ENCODE measurements around the gene YIF1B.
"Not testable (repeated sequence)": the region's sequence is repeated elsewhere in the genome, so short reads cannot be mapped to it uniquely, and the experiment has no call there.

YIF1B gene, protein sequence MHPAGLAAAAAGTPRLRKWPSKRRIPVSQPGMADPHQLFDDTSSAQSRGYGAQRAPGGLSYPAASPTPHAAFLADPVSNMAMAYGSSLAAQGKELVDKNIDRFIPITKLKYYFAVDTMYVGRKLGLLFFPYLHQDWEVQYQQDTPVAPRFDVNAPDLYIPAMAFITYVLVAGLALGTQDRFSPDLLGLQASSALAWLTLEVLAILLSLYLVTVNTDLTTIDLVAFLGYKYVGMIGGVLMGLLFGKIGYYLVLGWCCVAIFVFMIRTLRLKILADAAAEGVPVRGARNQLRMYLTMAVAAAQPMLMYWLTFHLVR

DNA sequence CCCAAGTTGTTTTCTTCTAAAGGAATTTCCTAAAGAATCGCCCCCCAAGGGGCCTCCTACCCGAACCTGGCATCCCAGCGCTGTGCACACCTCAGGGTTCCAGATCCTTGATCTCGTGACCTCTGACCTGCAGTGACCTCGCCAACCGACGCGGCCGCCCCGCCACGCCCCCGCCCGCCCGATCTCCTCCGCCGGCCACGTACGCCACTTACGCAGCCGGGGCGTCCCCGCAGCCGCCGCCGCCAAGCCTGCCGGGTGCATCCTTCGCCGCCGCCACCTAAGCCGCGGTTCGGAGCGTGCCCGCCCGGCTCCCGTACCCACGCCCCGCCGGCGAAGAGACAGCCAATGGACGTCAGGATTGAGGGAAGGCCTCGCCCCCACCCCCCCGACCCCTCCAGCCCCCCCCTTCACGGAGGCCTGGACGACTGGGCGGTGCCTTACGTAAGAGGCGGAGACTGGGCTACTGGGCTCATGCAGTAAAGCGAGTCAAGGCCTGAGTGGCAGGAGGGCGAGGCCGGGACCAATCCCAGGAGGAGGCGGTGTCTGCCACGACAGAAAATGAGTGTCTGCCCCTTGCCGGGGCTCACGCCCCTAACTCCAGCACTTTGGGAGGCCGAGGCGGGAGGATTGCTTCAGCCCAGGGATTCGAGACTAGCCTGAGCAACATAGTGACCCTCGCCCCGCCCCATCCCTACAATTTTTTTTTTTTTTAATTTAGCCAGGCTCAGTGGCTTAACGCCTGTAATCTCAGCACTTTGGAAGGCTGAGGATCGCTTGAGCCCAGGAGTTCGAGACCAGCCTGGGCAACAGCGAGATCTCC is at the start of gene YIF1B:
Gene YIF1B (minus strand): TSS at position 291 of the 820 bp plus-strand sequence. CDS start 30 bp downstream, at position 261.
- Mint-ChIP-seq H3K9me3 (peaks cover 2% of the 10 kb centered on the region), H3K4me3 (peak within 1 kb of the TSS; percentile 95), H3K4me1 (peaks cover 34% of the 10 kb centered on the region), H3K27ac (peak within 1 kb of the TSS; percentile 94), H3K27me3 (no peaks in the 10 kb centered on the region), H3K36me3 (no peaks in the 10 kb centered on the region)
- DNase-seq (ENCODE audit: low spot score in 2 of 2) = peak; percentile 92 to 93
- ATAC-seq (ENCODE audit: low read depth) = peak; percentile 81

DNA sequence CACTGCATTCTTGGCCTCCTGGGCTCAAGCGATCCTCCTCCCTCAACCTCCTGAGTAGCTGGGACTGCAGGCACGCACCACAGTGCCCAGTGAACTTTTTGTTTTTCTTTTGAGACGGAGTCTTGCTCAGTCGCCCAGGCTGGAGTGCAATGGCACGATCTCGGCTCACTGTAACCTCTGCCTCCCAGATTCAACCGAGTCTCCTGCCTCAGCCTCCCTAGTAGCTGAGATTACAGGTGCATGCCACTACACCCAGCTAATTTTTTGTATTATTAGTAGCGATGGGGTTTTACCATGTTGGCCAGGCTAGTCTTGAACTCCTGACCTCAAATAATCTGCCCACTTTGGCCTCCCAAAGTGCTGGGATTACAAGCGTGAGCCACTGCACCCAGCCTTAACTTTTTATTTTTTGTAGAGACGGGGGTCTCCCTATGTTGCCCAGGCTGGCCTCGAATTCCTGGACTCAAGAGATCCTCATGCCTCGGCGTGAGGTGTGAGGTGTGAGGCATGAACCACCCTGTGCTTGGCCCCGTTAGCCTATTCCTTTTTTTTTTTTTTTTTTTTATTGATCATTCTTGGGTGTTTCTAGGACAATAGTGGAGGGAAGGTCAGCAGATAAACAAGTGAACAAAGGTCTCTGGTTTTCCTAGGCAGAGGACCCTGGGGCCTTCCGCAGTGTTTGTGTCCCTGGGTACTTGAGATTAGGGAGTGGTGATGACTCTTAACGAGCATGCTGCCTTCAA is 47.4 kb upstream of the YIF1B start:
- DNase-seq (ENCODE audit: low spot score in 2 of 2); H3K9me3 Mint-ChIP-seq; H3K36me3 Mint-ChIP-seq; ATAC-seq (ENCODE audit: low read depth); H3K27ac Mint-ChIP-seq: not testable (repeated sequence)
- peaks cover 14% of the 10 kb centered on the region for H3K27me3 Mint-ChIP-seq
- H3K4me3 Mint-ChIP-seq = peak overlapping the region; percentile 47
- peaks cover 11% of the 10 kb centered on the region for H3K4me1 Mint-ChIP-seq

DNA sequence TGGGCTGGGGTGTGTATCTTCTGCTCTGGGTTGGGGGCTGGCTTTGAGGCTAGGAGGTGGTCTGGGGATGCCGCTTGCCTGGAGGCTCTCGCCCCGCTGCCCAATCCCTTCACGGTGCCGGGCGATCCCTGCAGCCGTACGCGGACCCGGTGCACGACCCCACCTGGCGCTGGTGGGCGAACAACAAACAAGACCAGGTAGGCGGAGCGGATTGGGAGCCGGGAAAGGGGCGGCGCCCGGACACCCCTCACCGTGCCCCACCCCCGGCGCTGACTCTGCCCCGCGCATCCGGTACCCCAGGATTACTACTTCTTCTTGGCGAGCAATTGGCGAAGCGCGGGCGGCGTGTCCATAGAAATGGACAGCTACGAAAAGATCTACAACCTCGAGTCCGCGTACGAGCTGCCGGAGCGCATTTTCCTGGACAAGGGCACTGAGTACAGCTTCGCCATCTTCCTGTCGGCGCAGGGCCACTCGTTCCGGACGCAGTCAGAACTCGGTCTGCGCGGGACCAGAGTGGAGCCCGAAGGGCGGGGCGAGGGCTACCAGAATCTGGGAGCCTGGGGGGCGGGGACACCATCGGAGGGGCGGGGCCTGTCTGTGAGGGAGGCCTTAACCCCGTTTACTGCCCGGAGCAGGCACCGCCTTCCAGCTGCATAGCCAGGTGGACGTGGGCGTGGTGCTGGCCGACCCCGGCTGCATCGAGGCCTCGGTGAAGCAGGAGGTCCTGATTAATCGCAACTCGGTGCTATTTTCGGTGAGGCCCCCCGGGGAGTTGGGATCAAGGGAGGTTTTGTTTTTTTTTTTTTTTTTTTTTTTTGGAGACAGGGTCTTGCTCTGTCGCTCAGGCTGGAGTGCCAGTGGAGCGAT is 46.6 kb upstream of the YIF1B start:
- no peak overlapping the region for H3K27ac Mint-ChIP-seq
- peak; percentile 49 for ATAC-seq (ENCODE audit: low read depth)
- H3K4me3 Mint-ChIP-seq = peak overlapping the region; percentile 75
- no peaks in the 10 kb centered on the region for H3K9me3 Mint-ChIP-seq
- peak in 1 of 2 donors; percentile 47 for DNase-seq (ENCODE audit: low spot score in 2 of 2)
- H3K36me3 Mint-ChIP-seq = no peaks in the 10 kb centered on the region
- peaks cover 13% of the 10 kb centered on the region for H3K27me3 Mint-ChIP-seq
- peaks cover 11% of the 10 kb centered on the region for H3K4me1 Mint-ChIP-seq

DNA sequence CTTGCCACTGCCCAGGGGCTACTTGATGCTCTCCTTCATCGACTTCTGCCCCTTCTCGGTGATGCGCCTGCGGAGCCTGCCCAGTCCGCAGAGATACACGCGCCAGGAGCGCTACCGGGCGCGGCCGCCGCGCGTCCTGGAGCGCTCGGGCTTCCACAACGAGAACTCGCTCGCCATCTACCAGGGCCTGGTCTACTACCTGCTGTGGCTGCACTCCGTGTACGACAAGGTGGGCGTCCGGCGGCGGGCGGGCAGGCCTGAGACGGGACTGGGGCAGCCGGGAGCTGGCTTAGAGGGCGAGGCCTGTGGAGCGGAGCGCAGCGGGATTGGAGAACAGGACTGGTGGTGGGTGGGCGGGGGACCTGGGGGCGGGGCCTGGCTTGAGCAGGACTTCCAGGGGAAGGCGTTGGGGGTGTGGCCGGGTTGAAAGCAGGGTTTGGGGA is 45.9 kb upstream of the YIF1B start:
- Mint-ChIP-seq H3K4me3 (peak overlapping the region; percentile 75), H3K4me1 (peaks cover 11% of the 10 kb centered on the region), H3K9me3 (no peaks in the 10 kb centered on the region)

DNA sequence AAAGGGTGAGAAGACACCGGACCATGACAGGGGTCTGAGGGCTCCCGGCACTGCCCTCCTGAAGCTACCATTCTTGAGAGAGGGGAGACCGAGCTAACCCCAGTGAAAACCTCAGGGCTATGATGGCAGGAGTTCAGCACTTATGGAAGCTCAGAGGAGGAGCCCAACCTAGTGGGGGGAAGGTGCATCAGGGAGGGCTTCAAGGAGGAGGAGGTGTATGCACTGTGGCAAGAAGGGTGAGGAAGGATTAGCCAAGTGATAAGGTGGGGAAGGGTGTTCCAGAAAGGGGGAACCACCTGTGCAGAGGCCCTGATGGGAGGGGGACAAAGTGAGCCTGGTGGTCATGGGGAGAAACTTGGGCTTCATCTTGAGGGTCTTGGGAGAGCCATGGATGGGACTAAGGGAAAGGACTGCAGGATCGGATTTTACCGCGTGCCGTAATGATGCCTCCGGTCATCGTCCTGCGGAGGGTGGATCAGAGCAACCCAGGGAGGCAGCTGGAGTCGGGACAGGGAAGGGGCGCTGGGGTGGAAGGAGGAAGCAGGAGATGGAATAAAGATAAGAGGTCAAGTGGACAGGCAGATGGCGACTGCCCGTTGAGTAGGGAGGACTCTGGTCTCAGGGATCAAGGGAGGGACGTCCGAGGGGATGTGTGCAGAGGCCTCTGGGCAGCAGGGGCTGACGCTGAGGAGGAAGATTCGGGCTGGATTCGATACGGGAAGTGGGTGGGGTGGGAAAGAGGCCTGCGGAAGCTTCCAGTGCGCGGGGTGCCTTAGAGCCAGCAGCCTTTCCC is 45.3 kb upstream of the YIF1B start:
- Mint-ChIP-seq H3K4me1 (peaks cover 11% of the 10 kb centered on the region), H3K36me3 (no peaks in the 10 kb centered on the region), H3K27me3 (peaks cover 13% of the 10 kb centered on the region), H3K9me3 (no peaks in the 10 kb centered on the region), H3K27ac (peak overlapping the region; percentile 22), H3K4me3 (peak overlapping the region; percentile 75)
- no peak for ATAC-seq (ENCODE audit: low read depth)
- DNase-seq (ENCODE audit: low spot score in 2 of 2) = no peak

More for the DNA sequence above, 45.9 kb upstream of the YIF1B start:
- Mint-ChIP-seq H3K36me3 (no peaks in the 10 kb centered on the region), H3K27me3 (peaks cover 13% of the 10 kb centered on the region), H3K27ac (no peak overlapping the region)
- DNase-seq (ENCODE audit: low spot score in 2 of 2) (peak; percentile 45 to 56), ATAC-seq (ENCODE audit: low read depth) (peak; percentile 81)

DNA sequence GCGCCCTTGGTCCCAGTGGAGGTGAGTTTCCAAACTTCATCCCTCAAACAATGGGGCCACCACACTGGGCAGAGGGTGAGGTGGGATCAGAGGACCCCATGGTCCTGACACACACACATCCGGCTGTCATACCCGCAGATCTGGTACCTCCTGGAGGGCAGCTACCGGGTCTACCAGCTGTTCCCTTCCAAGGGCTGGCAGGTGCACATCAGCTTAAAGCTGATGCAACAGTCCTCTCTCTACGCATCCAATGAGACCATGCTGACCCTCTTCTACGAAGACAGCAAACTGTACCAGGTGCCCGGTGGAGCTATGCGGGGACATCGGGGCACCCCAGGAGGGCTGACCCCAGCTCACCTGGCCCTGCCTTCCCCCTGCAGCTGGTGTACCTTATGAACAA is 44.6 kb upstream of the YIF1B start:
- Mint-ChIP-seq H3K9me3 (no peaks in the 10 kb centered on the region), H3K4me3 (peak overlapping the region; percentile 75), H3K36me3 (no peaks in the 10 kb centered on the region), H3K4me1 (peaks cover 11% of the 10 kb centered on the region), H3K27me3 (peaks cover 14% of the 10 kb centered on the region), H3K27ac (no peak overlapping the region)
- ATAC-seq (ENCODE audit: low read depth) (no peak), DNase-seq (ENCODE audit: low spot score in 2 of 2) (no peak)

DNA sequence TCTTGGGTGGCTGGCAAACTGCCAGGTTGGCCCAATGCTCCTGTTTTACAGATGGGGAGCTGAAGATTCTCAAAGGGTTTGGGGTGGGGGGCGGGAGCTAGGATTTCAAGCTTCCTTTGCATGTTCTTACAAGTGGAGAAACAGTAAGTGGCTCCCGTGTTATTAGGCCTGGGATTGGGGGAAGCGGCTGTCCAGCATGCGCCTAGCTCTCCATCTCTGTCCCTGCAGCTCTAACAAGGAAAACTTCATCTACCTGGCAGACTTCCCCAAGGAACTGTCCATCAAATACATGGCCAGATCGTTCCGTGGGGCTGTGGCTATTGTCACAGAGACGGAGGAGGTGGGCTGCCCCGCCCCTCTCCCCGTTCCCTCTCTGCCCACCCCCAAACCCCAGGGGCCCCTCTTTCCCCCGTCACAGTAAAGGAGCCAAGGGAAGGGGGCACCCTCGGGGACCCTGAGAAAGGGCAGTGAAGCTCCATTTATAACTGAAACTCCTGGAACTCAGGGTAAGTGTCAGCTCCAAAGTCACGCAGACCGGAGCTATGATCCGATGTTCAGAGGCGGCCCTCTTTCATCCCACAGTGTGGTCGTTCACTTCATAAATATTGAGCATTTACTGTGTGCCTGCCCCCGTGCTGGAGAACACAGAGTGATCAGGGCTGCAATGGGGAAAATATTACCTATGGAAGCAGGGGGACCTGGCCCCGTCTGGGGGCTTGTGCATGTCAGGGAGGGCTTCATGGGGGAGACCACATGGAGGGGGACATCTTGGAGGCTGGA is 43.7 kb upstream of the YIF1B start:
- Mint-ChIP-seq H3K4me1 (peaks cover 11% of the 10 kb centered on the region), H3K27ac (no peak overlapping the region), H3K36me3 (no peaks in the 10 kb centered on the region), H3K27me3 (peaks cover 14% of the 10 kb centered on the region), H3K9me3 (no peaks in the 10 kb centered on the region), H3K4me3 (no peak overlapping the region)
- ATAC-seq (ENCODE audit: low read depth) (no peak), DNase-seq (ENCODE audit: low spot score in 2 of 2) (no peak)

DNA sequence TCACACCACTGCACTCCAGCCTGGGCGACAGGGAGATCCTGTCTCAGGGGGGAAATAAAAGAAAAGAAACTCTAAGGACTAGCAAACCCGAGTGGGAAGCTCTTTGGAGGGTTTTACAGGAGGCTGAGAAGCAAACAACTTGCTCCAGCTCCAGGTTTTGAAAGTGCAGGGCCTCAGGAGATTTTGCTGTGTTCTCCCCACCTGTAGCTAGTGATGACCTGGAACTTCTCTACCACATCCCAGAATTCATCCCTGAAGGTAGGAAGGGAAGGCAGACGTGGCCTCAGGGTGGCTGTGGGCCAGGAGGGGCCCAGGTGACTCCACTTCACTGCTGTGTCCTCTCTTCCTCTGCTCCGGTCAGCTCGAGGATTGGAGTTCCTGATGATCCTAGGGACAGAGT is 42.3 kb upstream of the YIF1B start:
- Mint-ChIP-seq H3K4me1 (peaks cover 11% of the 10 kb centered on the region), H3K4me3 (no peak overlapping the region), H3K27ac (no peak overlapping the region), H3K9me3 (no peaks in the 10 kb centered on the region), H3K27me3 (peaks cover 14% of the 10 kb centered on the region), H3K36me3 (no peaks in the 10 kb centered on the region)
- DNase-seq (ENCODE audit: low spot score in 2 of 2) (no peak), ATAC-seq (ENCODE audit: low read depth) (no peak)

DNA sequence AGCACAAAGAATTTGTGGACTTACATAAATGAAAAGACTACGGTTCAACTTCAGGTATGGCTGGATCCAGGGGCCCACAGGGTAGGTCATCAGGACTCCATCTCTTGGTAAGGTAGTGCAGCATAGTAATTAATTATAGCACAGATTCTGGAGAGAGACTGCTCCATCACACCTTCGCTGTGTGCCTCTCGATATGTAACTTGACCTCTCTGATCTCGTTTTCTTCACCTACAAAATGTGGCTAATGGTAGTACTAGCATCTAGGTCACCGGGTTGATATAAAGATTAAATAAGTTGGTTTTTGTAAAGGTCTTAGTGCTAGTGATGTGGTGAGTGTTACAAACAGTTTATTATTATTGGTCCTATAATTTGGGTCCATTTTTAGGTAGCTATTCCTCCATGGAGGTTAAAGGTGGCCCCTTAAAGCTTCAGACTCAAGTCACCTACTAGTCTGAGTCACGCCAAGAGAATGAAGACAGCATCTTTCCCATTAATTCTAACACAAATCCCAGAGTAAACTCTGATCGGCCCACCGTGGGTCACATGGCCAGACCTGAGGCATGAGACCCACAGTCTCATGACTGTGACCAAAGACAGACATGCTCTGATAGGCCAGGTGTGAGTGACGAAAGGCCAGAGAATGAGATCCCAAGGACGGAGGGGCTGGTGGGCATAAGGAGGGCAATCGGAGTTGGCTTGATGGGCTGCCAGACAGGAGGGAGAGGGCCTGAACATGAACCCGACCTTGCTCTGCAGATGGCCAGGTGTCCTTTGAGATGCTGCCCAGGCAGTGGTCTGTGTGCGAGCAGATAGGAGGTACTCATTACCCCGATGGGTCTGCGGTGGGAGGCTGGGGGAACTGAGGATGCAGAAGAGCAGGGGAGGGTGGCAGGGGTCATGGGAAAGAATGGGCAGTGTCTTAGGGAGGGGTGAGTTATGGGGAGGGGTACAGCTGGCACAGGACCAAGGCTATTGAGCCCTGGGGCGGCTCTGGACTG is 40.3 kb upstream of the YIF1B start:
- DNase-seq (ENCODE audit: low spot score in 2 of 2) (no peak), ATAC-seq (ENCODE audit: low read depth) (no peak)
- Mint-ChIP-seq H3K9me3 (no peaks in the 10 kb centered on the region), H3K4me3 (no peak overlapping the region), H3K36me3 (peaks cover 2% of the 10 kb centered on the region), H3K27me3 (peaks cover 14% of the 10 kb centered on the region), H3K27ac (no peak overlapping the region), H3K4me1 (peaks cover 4% of the 10 kb centered on the region)

DNA sequence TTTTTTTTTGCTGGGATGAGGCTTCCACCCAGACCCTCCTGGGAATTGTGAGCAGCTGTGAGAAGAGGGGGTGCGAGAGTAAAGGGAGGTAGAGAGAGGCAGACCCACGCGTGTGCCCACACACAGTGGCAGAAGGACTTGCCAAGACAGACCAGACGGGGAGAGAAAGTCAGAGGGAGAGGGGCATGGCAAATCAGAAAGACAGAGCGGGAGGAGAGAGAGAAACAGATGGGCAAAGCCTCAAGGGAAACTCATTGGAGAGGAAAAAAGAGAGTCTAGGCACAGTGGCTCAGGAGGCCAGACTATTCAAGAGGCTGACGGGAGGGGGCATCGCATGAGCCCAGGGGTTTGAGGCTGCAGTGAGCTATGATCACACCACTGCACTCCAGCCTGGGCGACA is 36.9 kb upstream of the YIF1B start:
- no peak overlapping the region for H3K4me3 Mint-ChIP-seq
- no peaks in the 10 kb centered on the region for H3K4me1 Mint-ChIP-seq
- ATAC-seq (ENCODE audit: low read depth) (no peak), DNase-seq (ENCODE audit: low spot score in 2 of 2) (no peak)
- no peak overlapping the region for H3K27ac Mint-ChIP-seq
- H3K36me3 Mint-ChIP-seq = peaks cover 2% of the 10 kb centered on the region
- H3K9me3 Mint-ChIP-seq = no peaks in the 10 kb centered on the region
- peaks cover 9% of the 10 kb centered on the region for H3K27me3 Mint-ChIP-seq

DNA sequence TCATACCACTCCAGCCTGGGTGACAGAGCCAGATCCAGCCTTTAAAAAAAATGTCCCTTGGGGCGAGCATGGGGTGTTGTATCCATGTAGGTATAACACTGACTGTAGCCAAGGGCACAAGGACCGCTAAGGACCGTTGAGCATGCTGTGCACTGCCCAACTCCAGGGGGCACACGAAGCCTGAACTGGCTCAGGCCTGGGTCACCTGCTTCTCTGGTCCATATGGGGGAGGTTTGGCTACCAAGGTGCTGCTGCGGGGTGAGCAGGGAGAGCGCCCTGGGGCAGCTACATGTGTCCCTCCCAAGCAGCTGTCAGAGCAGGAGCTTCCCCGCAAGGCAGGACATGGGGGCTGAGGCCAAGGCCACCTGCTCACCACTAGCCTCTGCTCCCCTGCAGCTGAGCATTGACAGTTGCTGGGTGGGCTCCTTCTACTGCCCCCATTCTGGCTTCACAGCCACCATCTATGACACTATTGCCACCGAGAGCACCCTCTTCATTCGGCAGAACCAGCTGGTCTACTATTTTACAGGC is 36.2 kb upstream of the YIF1B start:
- Mint-ChIP-seq H3K9me3 (no peaks in the 10 kb centered on the region), H3K27ac (no peak overlapping the region), H3K27me3 (peaks cover 9% of the 10 kb centered on the region), H3K4me3 (no peak overlapping the region), H3K4me1 (no peaks in the 10 kb centered on the region), H3K36me3 (peaks cover 2% of the 10 kb centered on the region)
- ATAC-seq (ENCODE audit: low read depth) (no peak), DNase-seq (ENCODE audit: low spot score in 2 of 2) (no peak)

Measured in memory B cell (primary cell).